ENCODE results near the gene AP5Z1.

DNA sequence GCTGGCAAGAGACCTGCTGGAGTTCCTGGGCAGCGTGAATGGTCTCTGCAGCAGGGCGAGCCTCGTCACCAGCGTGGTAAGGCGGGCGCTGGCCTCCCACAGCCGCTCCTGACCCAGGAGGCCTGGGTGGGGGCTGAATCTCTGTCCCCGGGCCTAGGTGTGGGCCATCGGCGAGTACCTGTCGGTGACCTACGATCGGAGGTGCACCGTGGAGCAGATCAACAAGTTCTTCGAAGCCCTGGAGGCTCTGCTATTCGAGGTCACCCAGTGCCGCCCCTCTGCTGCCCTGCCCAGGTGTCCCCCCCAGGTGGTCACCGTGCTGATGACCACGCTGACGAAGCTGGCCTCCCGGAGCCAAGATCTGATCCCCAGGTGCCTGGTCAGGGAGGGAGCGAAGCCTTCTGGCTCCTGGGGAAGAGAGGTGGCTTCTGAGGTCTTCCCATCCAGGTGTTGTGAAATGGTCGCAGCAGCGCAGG lies 15.1 kb downstream of the AP5Z1 start:
- TF ChIP-seq CTCF (IDR thresholded peaks at IDR 0.05) = no peak
- TF ChIP-seq ZFX (IDR thresholded peaks at IDR 0.05; ENCODE audit: borderline replicate concordance) = no peak
